HepG2 (cell line): Measurements from ENCODE around the gene CCDC167. TPM values are rescaled to one million over a fixed set of nuclear protein-coding genes. Genes with fewer than 3 reads are reported as not detected.

Source experiments
- ATAC-seq: fragments of 200-7000 bp; cut with Tn5 transposase; 3 replicates; pipeline ENCODE4 v1.9.1; 2020; ENCODE audit warnings: mild to moderate bottlenecking, moderate library complexity
- BruUV-seq: library from RNA; stranded (reverse); fragments of 400-500 nt; replicated peaks from 2 replicates; lab custom pipeline; 2021; lab: Mats Ljungman, UMichigan
- CTCF ChIA-PET: fragments of 300-600 bp; formaldehyde crosslinking; extraction: SDS; loops from one replicate; lab custom pipeline; 2021; ENCODE audit warnings: low total read pairs, inconsistent platforms, low intra/inter-chr PET ratio; lab: Yijun Ruan, JAX
- POLR2A ChIA-PET: fragments of 350-600 bp; sonication (Branson Sonifier 250); formaldehyde crosslinking; loops from one replicate; lab custom pipeline; 2020; ENCODE audit warnings: antibody characterized with exemption, inconsistent platforms; lab: Yijun Ruan, JAX
- DNase-seq: peaks from one replicate; pipeline ENCODE4 v3.0.0-alpha.2; 2015; ENCODE audit warnings: low spot score
- FAIRE-seq: peaks from 3 replicates; lab custom pipeline; 2011; peaks lifted over from hg19 to GRCh38; lab: Jason Lieb, UNC
- H2AFZ ChIP-seq: one replicate; pipeline ENCODE4 v1.6.1; 2011; ENCODE audit warnings: low read length, inconsistent platforms
- H3K27ac ChIP-seq: fragments of 300-600 bp; 3 replicates; pipeline ENCODE4 v1.8.0; 2011; ENCODE audit warnings: mixed run types, mild to moderate bottlenecking, mixed read lengths, low read length, inconsistent platforms; ENCODE audit not compliant: insufficient read depth; ENCODE audit errors: extremely low read length
- H3K27me3 ChIP-seq, 2 experiments: fragments of 200-600 bp in 1 of 2; 2 replicates in 1 of 2; 3 replicates in 1 of 2; pipeline versions ENCODE4 v1.6.0 to v1.8.0; 2011; ENCODE audit warnings: low read length in 2 of 2, mild to moderate bottlenecking in 2 of 2, moderate library complexity in 2 of 2, inconsistent platforms in 1 of 2; ENCODE audit not compliant: insufficient read depth in 2 of 2, control insufficient read depth in 1 of 2
- H3K36me3 ChIP-seq, 2 experiments: fragments of 200-600 bp in 1 of 2; replicated peaks in 1 of 2; 2 replicates in 1 of 2; 3 replicates in 1 of 2; pipeline versions ENCODE4 v1.5.1 to v1.8.0; 2011; ENCODE audit warnings: low read length in 2 of 2, inconsistent platforms in 1 of 2; ENCODE audit not compliant: insufficient read depth in 2 of 2, control insufficient read depth in 1 of 2
- H3K4me1 ChIP-seq: 2 replicates; pipeline ENCODE4 v1.5.1; 2012; ENCODE audit warnings: low read length, inconsistent platforms; ENCODE audit not compliant: insufficient read depth
- H3K4me2 ChIP-seq: 2 replicates; pipeline ENCODE4 v1.6.0; 2011; ENCODE audit warnings: low read depth, low read length, inconsistent platforms
- H3K4me3 ChIP-seq, 3 experiments: fragments of 200-600 bp in 1 of 3; sonication (generic), shearing (Covaris generic) in 1 of 3; replicated peaks in 1 of 3; 2 replicates each; pipeline ENCODE4 v1.5.1; 2011 to 2016; ENCODE audit warnings: low read length in 3 of 3, inconsistent platforms in 2 of 3, low read depth in 2 of 3, mild to moderate bottlenecking in 2 of 3, control low read depth in 1 of 3, mixed read lengths in 1 of 3; ENCODE audit not compliant: insufficient read depth in 1 of 3
- H3K79me2 ChIP-seq: one replicate; pipeline ENCODE4 v1.6.1; 2011; ENCODE audit warnings: low read length, inconsistent platforms; ENCODE audit not compliant: insufficient read depth
- H3K9ac ChIP-seq: 2 replicates; pipeline ENCODE4 v1.6.0; 2011; ENCODE audit warnings: mild to moderate bottlenecking, low read depth, low read length, inconsistent platforms; ENCODE audit not compliant: insufficient read depth
- H3K9me3 ChIP-seq: 2 replicates; pipeline ENCODE4 v1.5.1; 2012; ENCODE audit warnings: mild to moderate bottlenecking, low read length
- H4K20me1 ChIP-seq: 2 replicates; pipeline ENCODE4 v1.6.0; 2011; ENCODE audit warnings: inconsistent platforms, mild to moderate bottlenecking, low read length, moderate library complexity; ENCODE audit not compliant: insufficient read depth
- AGO1 ChIP-seq: fragments of 200-400 bp; formaldehyde crosslinking; IDR thresholded peaks from 2 replicates; pipeline ENCODE4 v1.6.1; 2017; ENCODE audit warnings: mild to moderate bottlenecking, low read depth, low read length, moderate library complexity; ENCODE audit not compliant: poor library complexity, severe bottlenecking
- CSRNP1 ChIP-seq: sonication (generic); formaldehyde crosslinking; IDR thresholded peaks from 2 replicates; pipeline ENCODE4 v1.8.1; 2023; ENCODE audit warnings: mild to moderate bottlenecking, missing genetic modification reagents
- KLF11 ChIP-seq: IDR thresholded peaks from 2 replicates; pipeline ENCODE4 v1.6.1; 2016; ENCODE audit warnings: missing compliant biosample characterization
- MIER3 ChIP-seq: IDR thresholded peaks from 2 replicates; pipeline ENCODE4 v1.6.1; 2016; ENCODE audit warnings: missing compliant biosample characterization, borderline replicate concordance
- RELA ChIP-seq: sonication (generic); formaldehyde crosslinking; IDR thresholded peaks from 2 replicates; pipeline ENCODE4 v1.4.0; 2020; ENCODE audit warnings: missing genetic modification reagents
- REPIN1 ChIP-seq: sonication (generic); formaldehyde crosslinking; IDR thresholded peaks from 2 replicates; pipeline ENCODE4 v1.8.0; 2022; ENCODE audit warnings: missing genetic modification reagents, low read depth, mild to moderate bottlenecking, borderline replicate concordance
- SATB2 ChIP-seq: sonication (generic); formaldehyde crosslinking; IDR thresholded peaks from 2 replicates; pipeline ENCODE4 v1.5.0; 2020; ENCODE audit warnings: missing genetic modification reagents
- SIN3A ChIP-seq: IDR thresholded peaks from 2 replicates; pipeline ENCODE4 v1.6.1; 2011; ENCODE audit warnings: low read depth, mild to moderate bottlenecking, control low read depth, low read length, borderline replicate concordance
- STAG1 ChIP-seq: sonication (generic); formaldehyde crosslinking; IDR thresholded peaks from 2 replicates; pipeline ENCODE4 v1.4.0; 2020; ENCODE audit warnings: missing genetic modification reagents
- TSC22D2 ChIP-seq: sonication (generic); formaldehyde crosslinking; IDR thresholded peaks from 2 replicates; pipeline ENCODE4 v1.5.1; 2020; ENCODE audit warnings: missing genetic modification reagents, mild to moderate bottlenecking, borderline replicate concordance
- YEATS4 ChIP-seq: sonication (generic); formaldehyde crosslinking; IDR thresholded peaks from 2 replicates; pipeline ENCODE4 v1.4.0; 2020; ENCODE audit warnings: missing genetic modification reagents, borderline replicate concordance
- ZMYM3 ChIP-seq: sonication (generic); formaldehyde crosslinking; IDR thresholded peaks from 2 replicates; pipeline ENCODE4 v1.5.1; 2020; ENCODE audit warnings: mild to moderate bottlenecking, missing genetic modification reagents
- ZNF260 ChIP-seq: sonication (generic); formaldehyde crosslinking; IDR thresholded peaks from 2 replicates; pipeline ENCODE4 v1.4.0; 2020; ENCODE audit warnings: missing genetic modification reagents, low read depth, mild to moderate bottlenecking, borderline replicate concordance
- ZNF276 ChIP-seq: sonication (generic); formaldehyde crosslinking; IDR thresholded peaks from 2 replicates; pipeline ENCODE4 v1.4.0; 2020; ENCODE audit warnings: mild to moderate bottlenecking, low read depth, missing genetic modification reagents
- ZNF383 ChIP-seq: sonication (generic); formaldehyde crosslinking; IDR thresholded peaks from 2 replicates; pipeline ENCODE4 v1.4.0; 2020; ENCODE audit warnings: missing genetic modification reagents, mild to moderate bottlenecking, borderline replicate concordance
- ZNF414 ChIP-seq: sonication (generic); formaldehyde crosslinking; IDR thresholded peaks from 2 replicates; pipeline ENCODE4 v1.5.0; 2020; ENCODE audit warnings: missing genetic modification reagents
- ZNF598 ChIP-seq: sonication (generic); formaldehyde crosslinking; IDR thresholded peaks from 2 replicates; pipeline ENCODE4 v1.5.1; 2020; ENCODE audit warnings: mild to moderate bottlenecking, missing genetic modification reagents, borderline replicate concordance
- ZNF776 ChIP-seq: sonication (generic); formaldehyde crosslinking; IDR thresholded peaks from 2 replicates; pipeline ENCODE4 v1.4.0; 2020; ENCODE audit warnings: mild to moderate bottlenecking, missing genetic modification reagents
- ZNF782 ChIP-seq: sonication (generic); formaldehyde crosslinking; IDR thresholded peaks from 2 replicates; pipeline ENCODE4 v1.4.0; 2020; ENCODE audit warnings: missing genetic modification reagents, mild to moderate bottlenecking, borderline replicate concordance
- WGBS: methylation state at CpG from one replicate; pipeline ENCODE4 v1.1.6; 2017; ENCODE audit warnings: low lambda C conversion rate; 5-methylcytosine and 5-hydroxymethylcytosine counted together
- in situ Hi-C: cut with HindIII; loops from 2 replicates; pipeline ENCODE4 v1.10.0; 2017; ENCODE audit warnings: low pct_unique_long_range_greater_than_20kb; ENCODE audit not compliant: extremely low pct_ligation_motif_present
- intact Hi-C: fragments of 100-400 bp; cut with micrococcal nuclease; formaldehyde crosslinking; loops from one replicate; pipeline ENCODE4 v1.10.0; 2022; ENCODE audit not compliant: unreplicated experiment
- polyA plus RNA-seq, 8 experiments: library from polyadenylated mRNA; depleted of rRNA in 3 of 8; stranded (reverse) in 7 of 8; unstranded in 1 of 8; fragments of >200 nt; fragmentation: Illumina TruSeq in 4 of 8; extraction: Trizol in 4 of 8; gene quantifications; 2 replicates each; pipeline versions ENCODE4 v1.2.1 to v1.2.3, GENCODE V29; 2011 to 2016; ENCODE audit warnings: low read depth in 4 of 8, missing spikeins in 1 of 8, mixed read lengths in 1 of 8; ENCODE audit not compliant: insufficient read depth in 1 of 8
- total RNA-seq, 5 experiments: library from RNA; depleted of rRNA; stranded (reverse); fragments of >200 nt; fragmentation: Illumina TruSeq; extraction: Trizol; gene quantifications; 2 replicates each; pipeline ENCODE4 v1.2.3, GENCODE V29; 2016; ENCODE audit warnings: low read depth in 1 of 5

Gene CCDC167
- total and polyA plus RNA-seq, 2 of the 13 experiments (the other 11 are each of a cell fraction or from before 2014, with no cell fraction given), result 48.4 to 66.8 TPM

GRCh38 chr6:37506479-37506878 is 6.8 kb upstream of the CCDC167 start (continued):
- no peak for TF ChIP-seq SATB2 (CRISPR knock-in tag)
- TF ChIP-seq STAG1 (CRISPR knock-in tag), result no peak
- TF ChIP-seq KLF11 (CRISPR knock-in tag), result no peak
- no peak for TF ChIP-seq ZNF260 (CRISPR knock-in tag)
- no peak for TF ChIP-seq MIER3 (CRISPR knock-in tag)
- no peak for TF ChIP-seq ZNF598 (CRISPR knock-in tag)
- TF ChIP-seq TSC22D2 (CRISPR knock-in tag), result no peak
- no peak for TF ChIP-seq AGO1
- no peak for TF ChIP-seq ZNF276 (CRISPR knock-in tag)
- no peak for TF ChIP-seq ZNF776 (CRISPR knock-in tag)

GRCh38 chr6:37504024-37504423 is 4.3 kb upstream of the CCDC167 start:
- H3K4me1 ChIP-seq, result peaks cover 31% of the 10 kb centered on the region

More at GRCh38 chr6:37504024-37504423, 4.3 kb upstream of the CCDC167 start:
- Histone ChIP-seq H3K36me3 (no peaks in the 10 kb centered on the region), H3K4me3 (no peak overlapping the region), H3K9me3 (no peaks in the 10 kb centered on the region), H3K27me3 (peaks cover 0 to 3% of the 10 kb centered on the region in 2 experiments; a peak in 1 of 5 replicates), H3K79me2 (peaks cover 2% of the 10 kb centered on the region), H3K27ac (no peak overlapping the region), H4K20me1 (no peaks in the 10 kb centered on the region), H2AFZ (no peak overlapping the region), H3K9ac (no peak overlapping the region), H3K4me2 (no peak overlapping the region)
- WGBS, result 39% methylated on average over 2 of the region's 2 CpGs
- DNase-seq (no peak), ATAC-seq (no peak), FAIRE-seq (no peak)
- intact Hi-C loops (no loop called here), in situ Hi-C loops (no loop called here)
- TF ChIP-seq RELA (CRISPR knock-in tag), result no peak
- no peak for TF ChIP-seq ZMYM3 (CRISPR knock-in tag)
- TF ChIP-seq ZNF414 (CRISPR knock-in tag), result no peak
- no peak for TF ChIP-seq SIN3A
- TF ChIP-seq YEATS4, result no peak
- TF ChIP-seq ZNF383 (CRISPR knock-in tag), result no peak
- TF ChIP-seq CSRNP1, result no peak
- TF ChIP-seq REPIN1 (CRISPR knock-in tag), result no peak
- TF ChIP-seq ZNF782 (CRISPR knock-in tag), result no peak
- POLR2A ChIA-PET, result no interaction called here
- BruUV-seq, result no TSS peak
- CTCF ChIA-PET, result no interaction called here
